K562 (cell line): ENCODE results near the gene ADM. TPM values are rescaled to one million over a fixed set of nuclear protein-coding genes. Genes with fewer than 3 reads are reported as not detected.
A peak's percentile ranks its signal among the peaks of the same experiment; 100 is the strongest.

Experiments
- ATAC-seq: fragments of 200-7000 bp; cut with Tn5 transposase; 3 replicates; pipeline ENCODE4 v1.9.1; 2020; ENCODE audit warnings: moderate library complexity
- BruUV-seq: library from RNA; stranded (reverse); fragments of 400-500 nt; replicated peaks from 2 replicates; lab custom pipeline; 2021; lab: Mats Ljungman, UMichigan
- CTCF ChIA-PET: fragments of 300-600 bp; formaldehyde crosslinking; extraction: SDS; loops from one replicate; lab custom pipeline; 2021; ENCODE audit warnings: low intra/inter-chr PET ratio; lab: Yijun Ruan, JAX
- POLR2A ChIA-PET: fragments of 300-600, 350-650 bp; sonication (Branson Sonifier 250); formaldehyde crosslinking; extraction: SDS; loops from one replicate; lab custom pipeline; 2021; ENCODE audit warnings: antibody characterized with exemption, inconsistent platforms; lab: Yijun Ruan, JAX
- DNase-seq, 4 experiments: peaks; one replicate each; pipeline versions ENCODE4 v3.0.0 to v3.0.0-alpha.2; 2011 to 2018; ENCODE audit warnings: low spot score in 3 of 4, mixed read lengths in 3 of 4; ENCODE audit errors: extremely low read depth in 1 of 4
- FAIRE-seq: peaks from 2 replicates; lab custom pipeline; 2011; peaks lifted over from hg19 to GRCh38; lab: Jason Lieb, UNC
- H2AFZ ChIP-seq: 2 replicates; pipeline ENCODE4 v1.6.0; 2011; ENCODE audit warnings: low read depth, low read length, control low read depth, inconsistent platforms
- H3K27ac ChIP-seq: fragments of 200-600 bp; 3 replicates; pipeline ENCODE4 v1.8.0; 2011; ENCODE audit warnings: low read depth, mild to moderate bottlenecking, control low read depth, inconsistent platforms, low read length, moderate library complexity, mixed read lengths; ENCODE audit errors: extremely low read depth
- H3K27me3 ChIP-seq, 2 experiments: fragments of 300-600 bp in 1 of 2; 2 replicates in 1 of 2; 3 replicates in 1 of 2; pipeline versions ENCODE4 v1.6.0 to v1.8.0; 2011; ENCODE audit warnings: inconsistent platforms in 2 of 2, low read length in 2 of 2, mild to moderate bottlenecking in 1 of 2, mixed read lengths in 1 of 2, moderate library complexity in 1 of 2; ENCODE audit not compliant: control insufficient read depth in 2 of 2, insufficient read depth in 2 of 2
- H3K36me3 ChIP-seq: fragments of 300-600 bp; 3 replicates; pipeline ENCODE4 v1.8.0; 2011; ENCODE audit warnings: mild to moderate bottlenecking, low read length, inconsistent platforms; ENCODE audit not compliant: control insufficient read depth, insufficient read depth
- H3K4me1 ChIP-seq, 2 experiments: fragments of 200-600 bp in 1 of 2; replicated peaks in 1 of 2; 2 replicates in 1 of 2; 3 replicates in 1 of 2; pipeline versions ENCODE4 v1.5.1 to v1.8.0; 2011; ENCODE audit warnings: inconsistent platforms in 2 of 2, low read length in 2 of 2, mild to moderate bottlenecking in 1 of 2, mixed read lengths in 1 of 2, moderate library complexity in 1 of 2; ENCODE audit not compliant: control insufficient read depth in 2 of 2, insufficient read depth in 2 of 2
- H3K4me2 ChIP-seq: 2 replicates; pipeline ENCODE4 v1.6.1; 2011; ENCODE audit warnings: low read length, control low read depth, inconsistent platforms, mixed read lengths; ENCODE audit not compliant: insufficient read depth
- H3K4me3 ChIP-seq: fragments of 200-600 bp; sonication (generic), shearing (Covaris generic); 2 replicates; pipeline ENCODE4 v1.5.1; 2016; ENCODE audit warnings: control low read depth, inconsistent platforms
- H3K79me2 ChIP-seq: fragments of 200-600 bp; 3 replicates; pipeline ENCODE4 v1.8.0; 2011; ENCODE audit warnings: low read length, inconsistent platforms; ENCODE audit not compliant: control insufficient read depth, insufficient read depth
- H3K9ac ChIP-seq, 2 experiments: 2 replicates each; pipeline versions ENCODE4 v1.6.0 to v1.6.1; 2011; ENCODE audit warnings: low read depth in 2 of 2, low read length in 2 of 2, control low read depth in 1 of 2, inconsistent platforms in 1 of 2, mild to moderate bottlenecking in 1 of 2, mixed read lengths in 1 of 2; ENCODE audit not compliant: insufficient read depth in 1 of 2
- H3K9me1 ChIP-seq: one replicate; pipeline ENCODE4 v1.6.0; 2011; ENCODE audit warnings: inconsistent platforms, mild to moderate bottlenecking, low read length, moderate library complexity; ENCODE audit not compliant: control insufficient read depth, insufficient read depth
- H3K9me3 ChIP-seq: replicated peaks from 2 replicates; pipeline ENCODE4 v1.5.1; 2011; ENCODE audit warnings: low read depth, low read length, inconsistent platforms; ENCODE audit not compliant: control insufficient read depth, insufficient read depth
- H4K20me1 ChIP-seq: replicated peaks from 2 replicates; pipeline ENCODE4 v1.6.1; 2011; ENCODE audit warnings: low read length, inconsistent platforms, mixed read lengths; ENCODE audit not compliant: control insufficient read depth, insufficient read depth
- CBX2 ChIP-seq: fragments of 200-600 bp; sonication (generic); IDR thresholded peaks from one replicate; pipeline ENCODE4 v1.6.1; 2012; ENCODE audit warnings: mild to moderate bottlenecking, low read length, inconsistent platforms; ENCODE audit not compliant: insufficient read depth, poor library complexity, severe bottlenecking
- MAFF ChIP-seq: IDR thresholded peaks from 2 replicates; pipeline ENCODE4 v1.6.1; 2012; ENCODE audit warnings: low read length, improper control_type of control experiment
- NRF1 ChIP-seq, 2 experiments: fragments of 450-650 bp; IDR thresholded peaks in 1 of 2; conservative IDR thresholded peaks in 1 of 2; 2 replicates each; pipeline ENCODE4 v1.6.1; 2014; ENCODE audit warnings: mild to moderate bottlenecking in 2 of 2
- PCBP2 ChIP-seq: fragments of 200-400 bp; formaldehyde crosslinking; IDR thresholded peaks from 2 replicates; pipeline ENCODE4 v1.6.1; 2018; ENCODE audit warnings: low read length, low read depth, mild to moderate bottlenecking, moderate library complexity; ENCODE audit not compliant: poor library complexity, severe bottlenecking
- ZC3H8 ChIP-seq: fragments of 450-650 bp; IDR thresholded peaks from 2 replicates; pipeline ENCODE4 v1.6.1; 2017
- ZNF584 ChIP-seq: fragments of 200-800 bp; sonication (Bioruptor generic); IDR thresholded peaks from 2 replicates; pipeline ENCODE4 v1.6.1; 2016; ENCODE audit warnings: low read depth, mild to moderate bottlenecking, missing genetic modification characterization, missing compliant biosample characterization
- WGBS: fragments of 100-300 bp; shearing (Covaris generic); methylation state at CpG from one replicate; pipeline ENCODE4 v1.1.6; 2016; ENCODE audit warnings: low coverage, mixed read lengths; ENCODE audit not compliant: insufficient coverage; ENCODE audit errors: missing lambda C conversion rate; 5-methylcytosine and 5-hydroxymethylcytosine counted together
- in situ Hi-C: fragments of 300-500 bp; cut with MboI; formaldehyde crosslinking; loops from 4 replicates; pipeline ENCODE4 v1.15.0; 2018; ENCODE audit warnings: inconsistent platforms, mixed read lengths
- intact Hi-C: fragments of 100-400 bp; cut with micrococcal nuclease; formaldehyde crosslinking; loops from 2 replicates; pipeline ENCODE4 v1.14.2; 2022
- polyA plus RNA-seq, 8 experiments: library from polyadenylated mRNA; depleted of rRNA in 4 of 8; stranded (reverse) in 5 of 8; unstranded in 3 of 8; fragments of >200 nt; fragmentation: Nextera tagmentation in 2 of 8; fragmentation: Illumina TruSeq in 1 of 8; extraction: Ambion mirVana in 2 of 8; extraction: Trizol in 1 of 8; gene quantifications; 2 replicates each; pipeline versions ENCODE4 v1.2.1 to v1.2.3, GENCODE V29; 2011 to 2014; ENCODE audit warnings: inconsistent platforms in 1 of 8, missing spikeins in 1 of 8
- total RNA-seq, 7 experiments: library from RNA; depleted of rRNA in 6 of 7; stranded (reverse); fragments of >200 nt in 6 of 7; fragmentation: Illumina TruSeq in 2 of 7; extraction: Trizol in 2 of 7; gene quantifications; 2 replicates each; pipeline versions ENCODE4 v1.2.1 to v1.2.3, GENCODE V29; 2011 to 2021; ENCODE audit warnings: low replicate concordance in 1 of 7
- TF ChIP-seq, protein P1 (sequence below): sonication (generic); formaldehyde crosslinking; IDR thresholded peaks from 2 replicates; pipeline ENCODE4 v1.8.0; 2023; ENCODE audit warnings: mild to moderate bottlenecking, missing genetic modification reagents
- TF ChIP-seq, protein P2 (sequence below): sonication (generic); formaldehyde crosslinking; IDR thresholded peaks from 2 replicates; pipeline ENCODE4 v1.8.0; 2022; ENCODE audit warnings: missing genetic modification reagents, mild to moderate bottlenecking, borderline replicate concordance
- TF ChIP-seq, protein P3 (sequence below): fragments of 250-450 bp; sonication (Bioruptor Pico); IDR thresholded peaks from 2 replicates; pipeline ENCODE4 v1.8.0; 2022; ENCODE audit warnings: moderate library complexity, mild to moderate bottlenecking, inconsistent platforms

The ADM gene
- total and polyA plus RNA-seq, 9 of the 15 experiments (the other 6 are each of a cell fraction or from before 2014, with no cell fraction given), result 0.23 to 0.49 (median 0.32) TPM; not detected in 6

DNA sequence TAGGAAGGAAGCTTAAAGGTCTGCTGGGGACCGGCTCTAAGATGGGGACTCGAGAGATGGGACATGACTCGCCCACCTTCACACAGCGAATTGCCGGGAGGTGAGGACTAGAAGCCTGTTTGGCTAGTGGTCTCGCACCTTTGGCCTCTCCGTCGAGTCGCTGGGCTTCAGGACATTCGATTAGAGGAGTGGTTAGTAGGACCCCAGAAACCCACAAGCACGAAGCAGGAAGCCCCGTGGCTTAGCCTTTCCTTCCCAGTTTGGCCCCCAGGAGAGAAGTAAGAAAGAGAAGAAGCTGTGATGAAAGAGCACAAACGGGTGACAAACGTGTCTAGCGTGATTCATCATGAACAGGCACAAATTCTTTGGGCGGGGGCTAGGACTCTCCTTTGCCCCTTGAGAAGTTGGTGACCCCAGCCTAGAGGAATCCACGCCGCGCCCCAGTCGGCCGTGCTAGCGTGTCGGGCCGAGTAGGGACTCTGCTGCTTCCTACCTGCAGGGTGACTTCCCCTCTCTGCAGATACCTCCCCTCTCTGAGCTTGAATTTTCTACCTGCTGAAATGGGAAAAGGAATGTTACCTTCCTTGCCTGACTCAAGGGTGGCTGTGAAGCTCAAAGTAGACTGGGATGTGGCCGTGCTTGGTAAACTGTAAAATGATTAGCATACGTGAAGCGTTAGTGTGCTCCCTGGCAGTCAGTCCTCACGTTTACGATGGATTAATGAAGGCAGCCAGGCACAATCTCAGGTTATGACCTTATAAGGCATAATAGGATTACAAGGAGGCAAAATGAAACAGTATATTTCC, 1.1 kb upstream of the ADM start (continued):
- TF ChIP-seq, protein P1, sequence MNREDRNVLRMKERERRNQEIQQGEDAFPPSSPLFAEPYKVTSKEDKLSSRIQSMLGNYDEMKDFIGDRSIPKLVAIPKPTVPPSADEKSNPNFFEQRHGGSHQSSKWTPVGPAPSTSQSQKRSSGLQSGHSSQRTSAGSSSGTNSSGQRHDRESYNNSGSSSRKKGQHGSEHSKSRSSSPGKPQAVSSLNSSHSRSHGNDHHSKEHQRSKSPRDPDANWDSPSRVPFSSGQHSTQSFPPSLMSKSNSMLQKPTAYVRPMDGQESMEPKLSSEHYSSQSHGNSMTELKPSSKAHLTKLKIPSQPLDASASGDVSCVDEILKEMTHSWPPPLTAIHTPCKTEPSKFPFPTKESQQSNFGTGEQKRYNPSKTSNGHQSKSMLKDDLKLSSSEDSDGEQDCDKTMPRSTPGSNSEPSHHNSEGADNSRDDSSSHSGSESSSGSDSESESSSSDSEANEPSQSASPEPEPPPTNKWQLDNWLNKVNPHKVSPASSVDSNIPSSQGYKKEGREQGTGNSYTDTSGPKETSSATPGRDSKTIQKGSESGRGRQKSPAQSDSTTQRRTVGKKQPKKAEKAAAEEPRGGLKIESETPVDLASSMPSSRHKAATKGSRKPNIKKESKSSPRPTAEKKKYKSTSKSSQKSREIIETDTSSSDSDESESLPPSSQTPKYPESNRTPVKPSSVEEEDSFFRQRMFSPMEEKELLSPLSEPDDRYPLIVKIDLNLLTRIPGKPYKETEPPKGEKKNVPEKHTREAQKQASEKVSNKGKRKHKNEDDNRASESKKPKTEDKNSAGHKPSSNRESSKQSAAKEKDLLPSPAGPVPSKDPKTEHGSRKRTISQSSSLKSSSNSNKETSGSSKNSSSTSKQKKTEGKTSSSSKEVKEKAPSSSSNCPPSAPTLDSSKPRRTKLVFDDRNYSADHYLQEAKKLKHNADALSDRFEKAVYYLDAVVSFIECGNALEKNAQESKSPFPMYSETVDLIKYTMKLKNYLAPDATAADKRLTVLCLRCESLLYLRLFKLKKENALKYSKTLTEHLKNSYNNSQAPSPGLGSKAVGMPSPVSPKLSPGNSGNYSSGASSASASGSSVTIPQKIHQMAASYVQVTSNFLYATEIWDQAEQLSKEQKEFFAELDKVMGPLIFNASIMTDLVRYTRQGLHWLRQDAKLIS (CRISPR knock-in tag), result 0 out of 2 replicates have a peak, but pooled peaks have one; percentile 42
- TF ChIP-seq, all 486 proteins: peak for 7

DNA sequence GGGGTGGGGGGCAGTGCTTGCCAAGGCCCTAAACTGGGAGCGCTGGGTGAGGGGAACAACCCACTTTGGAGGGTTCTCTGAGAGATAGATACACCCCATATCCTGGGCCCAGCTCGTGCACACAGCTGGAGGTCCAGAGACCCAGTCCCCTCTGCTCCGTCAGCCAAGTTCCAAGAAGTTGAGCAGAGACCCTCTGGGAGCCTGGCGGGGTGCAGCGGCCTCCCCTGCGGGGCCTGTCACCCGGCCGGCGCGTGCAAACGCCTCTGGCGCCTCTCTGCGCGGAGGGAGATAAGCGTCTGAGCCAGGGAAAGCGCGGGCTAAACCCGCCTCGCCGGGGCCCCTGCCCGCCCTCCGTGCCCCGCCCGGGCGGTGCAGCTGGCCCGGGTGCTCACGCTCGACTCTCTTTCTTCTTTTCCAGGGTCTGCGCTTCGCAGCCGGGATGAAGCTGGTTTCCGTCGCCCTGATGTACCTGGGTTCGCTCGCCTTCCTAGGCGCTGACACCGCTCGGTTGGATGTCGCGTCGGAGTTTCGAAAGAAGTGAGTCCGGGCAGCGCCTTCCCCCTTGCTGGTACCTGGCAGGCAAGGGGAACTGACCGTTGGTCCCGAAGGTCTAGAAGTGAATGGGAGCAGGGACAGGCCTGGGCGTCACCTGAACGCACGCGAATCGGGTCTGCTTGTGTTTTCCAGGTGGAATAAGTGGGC, 540 bp downstream of the ADM start:
- Histone ChIP-seq H3K4me3 (0 out of 2 replicates have a peak overlapping the region, but pooled peaks have one; percentile 38), H2AFZ (peak overlapping the region; percentile 41; the same call in 1 of the 2 replicates), H4K20me1 (0 out of 2 replicates have a peak, but pooled peaks cover 4% of the 10 kb centered on the region), H3K27ac (no peak overlapping the region), H3K9ac (no peak overlapping the region), H3K27me3 (peaks cover 25 to 27% of the 10 kb centered on the region in 2 experiments), H3K9me3 (no peaks in the 10 kb centered on the region), H3K4me2 (peak overlapping the region; percentile 84), H3K9me1 (no peaks in the 10 kb centered on the region), H3K4me1 (peaks cover 24 to 53% of the 10 kb centered on the region in 2 experiments), H3K79me2 (no peaks in the 10 kb centered on the region), H3K36me3 (no peaks in the 10 kb centered on the region)
- ChIA-PET POLR2A (interaction anchor here (0.6 to 1.4 kb wide), 2 partner anchors 10 to 1403 kb away, joined by 4 to 5 read pairs; no protein-coding TSS in a partner anchor), CTCF (interaction anchor here (1.2 kb wide), 1 partner anchor 97 kb away, joined by 4 read pairs; no protein-coding TSS in a partner anchor)
- DNase-seq (peak in 2 of 4 experiments; percentile 10 to 16), FAIRE-seq (no peak), ATAC-seq (no peak)
- in situ Hi-C loops, result loop anchor here (25.0 kb wide), 1 partner anchor 443 kb away; no protein-coding TSS in a partner anchor
- WGBS, result 63% methylated on average over 34 of the region's 51 CpGs
- BruUV-seq, result no TSS peak
- intact Hi-C loops, result loop anchor here (5.0 kb wide), 3 partner anchors 443 to 693 kb away; no protein-coding TSS in a partner anchor
- TF ChIP-seq PCBP2, result no peak
- TF ChIP-seq NRF1 (conservative IDR thresholded peaks at IDR 0.05 in 1 of 2, IDR thresholded peaks at IDR 0.05 in 1 of 2), result no peak
- TF ChIP-seq CBX2, result no peak
- TF ChIP-seq, protein P2, sequence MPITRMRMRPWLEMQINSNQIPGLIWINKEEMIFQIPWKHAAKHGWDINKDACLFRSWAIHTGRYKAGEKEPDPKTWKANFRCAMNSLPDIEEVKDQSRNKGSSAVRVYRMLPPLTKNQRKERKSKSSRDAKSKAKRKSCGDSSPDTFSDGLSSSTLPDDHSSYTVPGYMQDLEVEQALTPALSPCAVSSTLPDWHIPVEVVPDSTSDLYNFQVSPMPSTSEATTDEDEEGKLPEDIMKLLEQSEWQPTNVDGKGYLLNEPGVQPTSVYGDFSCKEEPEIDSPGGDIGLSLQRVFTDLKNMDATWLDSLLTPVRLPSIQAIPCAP (CRISPR knock-in tag), result no peak
- TF ChIP-seq MAFF, result no peak
- no peak for TF ChIP-seq ZC3H8
- TF ChIP-seq, protein P3, sequence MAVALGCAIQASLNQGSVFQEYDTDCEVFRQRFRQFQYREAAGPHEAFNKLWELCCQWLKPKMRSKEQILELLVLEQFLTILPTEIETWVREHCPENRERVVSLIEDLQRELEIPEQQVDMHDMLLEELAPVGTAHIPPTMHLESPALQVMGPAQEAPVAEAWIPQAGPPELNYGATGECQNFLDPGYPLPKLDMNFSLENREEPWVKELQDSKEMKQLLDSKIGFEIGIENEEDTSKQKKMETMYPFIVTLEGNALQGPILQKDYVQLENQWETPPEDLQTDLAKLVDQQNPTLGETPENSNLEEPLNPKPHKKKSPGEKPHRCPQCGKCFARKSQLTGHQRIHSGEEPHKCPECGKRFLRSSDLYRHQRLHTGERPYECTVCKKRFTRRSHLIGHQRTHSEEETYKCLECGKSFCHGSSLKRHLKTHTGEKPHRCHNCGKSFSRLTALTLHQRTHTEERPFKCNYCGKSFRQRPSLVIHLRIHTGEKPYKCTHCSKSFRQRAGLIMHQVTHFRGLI (CRISPR knock-in tag), result no peak
- no peak for TF ChIP-seq ZNF584 (CRISPR knock-in tag)
